ENCODE measurements around the gene MESP1.
A peak's percentile ranks its signal among the peaks of the same experiment; 100 is the strongest.

Gene MESP1

GRCh38 chr15:89745768-89746167 lies 5.3 kb downstream of the MESP1 start:
- ChIA-PET CTCF (interaction anchor here (6.1 to 30.0 kb wide), 2 partner anchors 130 to 142 kb away, joined by 180 to 842 read pairs; no protein-coding TSS in a partner anchor), POLR2A (no interaction called here)
- DNase-seq (ENCODE audit: low read depth, low spot score): no peak
- H3K4me3 ChIP-seq (ENCODE audit: low read depth, low read length): no peak overlapping the region
- no peak for TF ChIP-seq CTCF (IDR thresholded peaks at IDR 0.05; ENCODE audit: insufficient read depth, low read length, missing control alignments)

GRCh38 chr15:89745131-89745530 lies 5.9 kb downstream of the MESP1 start:
- CTCF ChIA-PET: interaction anchor here (1.1 to 30.0 kb wide), 4 partner anchors 10 to 143 kb away, joined by 3 to 842 read pairs (median 94); no protein-coding TSS in a partner anchor
- TF ChIP-seq CTCF (IDR thresholded peaks at IDR 0.05; ENCODE audit: insufficient read depth, low read length, missing control alignments): no peak
- POLR2A ChIA-PET: no interaction called here

GRCh38 chr15:89743594-89743993 lies 7.5 kb downstream of the MESP1 start:
- ChIA-PET CTCF (interaction anchor here (1.0 to 30.0 kb wide), 6 partner anchors 11 to 144 kb away, joined by 3 to 842 read pairs (median 4); no protein-coding TSS in a partner anchor), POLR2A (no interaction called here)
- DNase-seq (ENCODE audit: low read depth, low spot score): no peak
- no peak for TF ChIP-seq CTCF (IDR thresholded peaks at IDR 0.05; ENCODE audit: insufficient read depth, low read length, missing control alignments)
- H3K4me3 ChIP-seq (ENCODE audit: low read depth, low read length): no peak overlapping the region

More at GRCh38 chr15:89745131-89745530, 5.9 kb downstream of the MESP1 start:
- H3K4me3 ChIP-seq (ENCODE audit: low read depth, low read length): no peak overlapping the region
- no peak for DNase-seq (ENCODE audit: low read depth, low spot score)

GRCh38 chr15:89743011-89743410 lies 8.0 kb downstream of the MESP1 start:
- no peak for TF ChIP-seq CTCF (IDR thresholded peaks at IDR 0.05; ENCODE audit: insufficient read depth, low read length, missing control alignments)
- H3K4me3 ChIP-seq (ENCODE audit: low read depth, low read length): no peak overlapping the region
- DNase-seq (ENCODE audit: low read depth, low spot score): no peak
- CTCF ChIA-PET: interaction anchor here (1.0 to 30.0 kb wide), 7 partner anchors 11 to 145 kb away, joined by 3 to 842 read pairs (median 4); no protein-coding TSS in a partner anchor
- POLR2A ChIA-PET: no interaction called here

GRCh38 chr15:89740137-89740536 lies 10.9 kb downstream of the MESP1 start:
- no peak overlapping the region for H3K4me3 ChIP-seq (ENCODE audit: low read depth, low read length)
- TF ChIP-seq CTCF (IDR thresholded peaks at IDR 0.05; ENCODE audit: insufficient read depth, low read length, missing control alignments): peak; percentile 76
- ChIA-PET POLR2A (interaction anchor here (1.1 kb wide), 1 partner anchor 154 kb away, joined by 3 read pairs; no protein-coding TSS in a partner anchor), CTCF (interaction anchor here (0.6 to 30.0 kb wide), 37 partner anchors 8 to 493 kb away, joined by 3 to 842 read pairs (median 6); partner anchors contain the start of genes ANPEP, AP3S2, ARPIN and MESP1)
- no peak for DNase-seq (ENCODE audit: low read depth, low spot score)

- TF ChIP-seq CTCF (IDR thresholded peaks at IDR 0.05; ENCODE audit: insufficient read depth, low read length, missing control alignments): no peak
- H3K4me3 ChIP-seq (ENCODE audit: low read depth, low read length): no peak overlapping the region
- ChIA-PET CTCF (interaction anchor here (0.7 to 3.6 kb wide), 3 partner anchors 9 to 152 kb away, joined by 3 to 24 read pairs (median 7); no protein-coding TSS in a partner anchor), POLR2A (no interaction called here)
- no peak for DNase-seq (ENCODE audit: low read depth, low spot score)
Measured at GRCh38 chr15:89735773-89736172, 15.3 kb downstream of the MESP1 start.

All from AG04449 (cell line).